ENCODE results near the gene CSDE1. TPM values are rescaled to one million over a fixed set of nuclear protein-coding genes. Genes with fewer than 3 reads are reported as not detected.
A peak's percentile ranks its signal among the peaks of the same experiment; 100 is the strongest.

The CSDE1 gene
- total RNA-seq, 1 experiment from 2014 or later, result 190 TPM

DNA sequence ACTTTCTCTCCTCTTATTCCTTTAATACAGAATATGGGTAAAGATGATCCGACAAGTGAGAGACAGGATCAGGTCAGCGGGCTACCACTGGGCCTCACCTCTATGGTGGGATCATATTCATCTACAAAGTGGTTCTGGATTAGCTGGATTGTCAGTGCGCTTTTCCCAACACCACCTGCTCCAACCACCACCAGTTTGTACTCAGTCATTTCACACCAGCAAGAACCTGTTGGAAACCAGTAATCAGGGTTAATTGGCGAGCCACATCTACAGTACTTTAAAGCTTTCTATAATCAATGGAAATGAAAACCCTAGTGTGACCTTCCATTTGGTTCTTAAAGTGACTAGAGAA lies 41.9 kb downstream of the CSDE1 start:
- in situ Hi-C loops (cut with HindIII; ENCODE audit: low sequenced_read_pairs), result no loop called here
- peak; percentile 10 for DNase-seq (ENCODE audit: low spot score)

DNA sequence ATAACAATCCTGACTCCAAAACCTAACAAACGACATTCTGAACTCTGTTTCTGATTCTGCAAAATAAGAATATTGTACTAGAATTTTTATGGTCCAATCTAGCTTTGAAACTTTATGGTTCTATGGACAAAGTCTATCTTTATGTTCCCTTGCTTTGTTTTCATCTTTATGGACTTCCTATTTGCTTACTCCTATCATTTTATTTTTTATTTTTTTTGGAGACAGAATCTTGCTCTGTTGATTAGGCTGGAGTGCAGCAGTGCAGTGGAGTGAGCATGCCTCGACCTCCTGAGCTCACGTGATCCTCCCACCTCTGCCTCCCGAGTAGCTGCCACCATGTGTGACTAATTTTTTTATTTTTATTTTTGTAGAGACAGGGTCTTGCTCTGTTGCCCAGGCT lies 44.8 kb downstream of the CSDE1 start:
- DNase-seq (ENCODE audit: low spot score), result no peak
- in situ Hi-C loops (cut with HindIII; ENCODE audit: low sequenced_read_pairs), result no loop called here

DNA sequence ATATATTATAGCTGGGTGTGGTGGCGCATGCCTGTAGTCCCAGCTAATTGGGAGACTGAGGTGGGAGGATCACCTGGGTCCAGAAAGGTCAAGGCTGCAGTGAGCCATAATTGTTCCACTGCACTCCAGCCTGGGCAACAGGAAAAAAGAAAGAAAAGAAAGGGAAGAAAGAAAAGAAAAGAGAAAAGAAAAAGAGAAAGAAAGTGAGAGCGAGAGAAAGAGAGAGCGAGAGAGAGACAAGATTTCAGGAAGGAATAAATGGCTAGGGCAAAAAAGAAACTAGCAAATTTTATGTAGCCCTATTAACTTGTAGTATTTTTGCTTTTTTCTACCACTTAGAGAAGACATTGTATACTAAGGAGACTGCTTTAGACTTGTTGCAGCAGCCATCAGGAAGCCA lies 47.4 kb downstream of the CSDE1 start:
- in situ Hi-C loops (cut with HindIII; ENCODE audit: low sequenced_read_pairs), result no loop called here

DNA sequence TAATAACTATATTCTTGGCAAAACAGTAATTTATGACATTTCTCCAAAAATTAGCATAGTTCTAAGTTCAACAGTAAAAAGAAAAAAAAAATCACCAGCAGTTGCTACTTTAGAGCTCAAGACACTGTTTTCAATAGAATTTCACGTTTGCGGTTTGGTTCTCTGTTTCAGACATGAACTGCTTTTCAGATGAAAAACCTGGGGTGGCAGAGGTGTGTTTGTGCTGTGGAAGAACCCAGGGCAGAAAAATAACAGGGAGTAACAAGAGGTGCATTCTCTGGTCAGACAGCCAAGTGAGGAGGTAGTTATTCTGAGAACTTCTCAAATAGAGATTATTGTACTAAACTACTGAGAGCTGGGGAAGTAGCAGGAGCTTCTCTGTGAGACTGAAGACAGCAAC lies 50.2 kb downstream of the CSDE1 start:
- in situ Hi-C loops (cut with HindIII; ENCODE audit: low sequenced_read_pairs), result no loop called here
- no peak for DNase-seq (ENCODE audit: low spot score)

More for the DNA sequence above, 47.4 kb downstream of the CSDE1 start:
- DNase-seq (ENCODE audit: low spot score), result no peak

DNA sequence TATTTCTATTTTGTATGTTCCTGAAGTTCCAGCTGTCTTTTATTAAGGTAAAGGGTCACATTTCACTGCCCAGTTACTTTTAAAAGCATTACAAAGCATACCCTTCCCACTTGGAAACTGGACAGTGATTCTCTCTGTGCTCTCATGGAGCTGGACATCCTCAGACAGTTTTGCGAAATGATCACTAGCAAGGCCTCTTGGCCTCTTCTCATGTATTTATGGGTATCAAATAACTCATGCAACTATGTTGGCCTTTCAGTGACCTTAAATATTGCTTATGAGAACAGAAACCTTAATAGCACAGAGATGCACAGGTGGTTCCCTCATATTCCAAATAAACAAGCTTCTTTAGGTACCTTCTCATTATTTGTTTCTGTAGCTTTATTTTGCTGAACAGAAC lies 54.5 kb downstream of the CSDE1 start:
- no peak for DNase-seq (ENCODE audit: low spot score)
- in situ Hi-C loops (cut with HindIII; ENCODE audit: low sequenced_read_pairs), result no loop called here

DNA sequence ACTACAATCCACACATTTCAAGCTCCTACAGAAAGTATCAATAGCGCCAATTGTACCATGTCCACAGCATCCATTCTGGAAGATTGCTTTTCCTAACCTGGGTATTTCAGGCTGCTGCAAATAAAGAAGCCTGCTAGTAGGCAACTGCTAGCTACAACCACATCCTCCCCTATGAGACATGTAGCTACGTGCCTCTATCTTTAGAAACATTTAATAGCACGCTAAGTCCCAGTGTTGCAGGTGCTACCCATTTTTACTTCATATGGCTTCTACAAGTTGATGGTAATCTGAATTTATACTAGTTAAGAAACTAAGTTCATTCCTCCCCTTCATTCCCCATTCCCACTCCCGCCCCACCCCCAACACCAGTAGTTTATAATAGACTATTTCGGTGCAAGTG lies 55.0 kb downstream of the CSDE1 start:
- DNase-seq (ENCODE audit: low spot score), result no peak
- in situ Hi-C loops (cut with HindIII; ENCODE audit: low sequenced_read_pairs), result no loop called here

DNA sequence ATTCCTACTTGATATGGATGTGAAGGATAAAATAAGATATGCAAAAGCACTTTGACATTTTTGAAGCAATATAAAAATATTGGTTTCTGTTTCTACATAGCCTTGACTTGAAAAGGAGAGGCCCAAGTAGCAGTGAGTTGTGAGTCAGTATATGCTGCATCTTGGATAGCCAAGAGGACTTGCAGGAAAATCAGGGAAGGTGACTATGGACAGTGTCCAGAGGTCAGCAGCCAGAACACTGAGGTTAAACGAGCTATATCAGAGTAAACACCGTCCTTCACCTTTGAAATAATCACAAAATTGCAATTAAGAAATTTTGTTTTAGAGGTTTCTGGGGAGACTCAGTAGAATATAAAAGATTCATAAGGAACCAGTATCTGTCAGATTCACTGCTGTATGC lies 55.9 kb downstream of the CSDE1 start:
- no peak for DNase-seq (ENCODE audit: low spot score)
- in situ Hi-C loops (cut with HindIII; ENCODE audit: low sequenced_read_pairs), result no loop called here

DNA sequence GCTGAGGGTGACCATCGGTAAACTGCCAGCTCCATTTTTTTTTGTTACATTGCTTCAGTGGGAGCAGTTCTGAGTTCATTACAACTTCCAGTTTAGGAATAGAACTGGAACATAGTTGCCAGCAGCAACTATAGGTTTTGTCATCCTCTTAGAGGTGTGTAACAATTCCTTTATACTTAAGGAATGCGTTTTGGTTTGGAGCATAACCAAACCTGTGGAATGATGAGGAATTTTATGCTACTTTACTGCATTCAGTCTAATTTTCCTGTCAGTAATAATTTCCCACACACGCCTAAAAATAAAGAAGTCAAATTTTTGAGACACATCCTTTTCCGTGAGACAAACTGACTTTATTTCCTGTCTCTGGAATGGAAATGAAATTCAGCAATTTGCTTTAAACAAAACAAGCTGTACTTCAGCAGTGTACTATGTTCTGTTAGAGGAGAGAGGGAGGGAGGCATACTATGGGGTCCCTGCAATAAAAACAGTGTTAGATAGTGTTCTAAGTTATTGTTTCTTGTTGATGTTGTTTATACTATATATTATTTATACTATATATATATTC lies 57.7 kb downstream of the CSDE1 start:
- no peak for DNase-seq (ENCODE audit: low spot score)
- in situ Hi-C loops (cut with HindIII; ENCODE audit: low sequenced_read_pairs), result no loop called here

DNA sequence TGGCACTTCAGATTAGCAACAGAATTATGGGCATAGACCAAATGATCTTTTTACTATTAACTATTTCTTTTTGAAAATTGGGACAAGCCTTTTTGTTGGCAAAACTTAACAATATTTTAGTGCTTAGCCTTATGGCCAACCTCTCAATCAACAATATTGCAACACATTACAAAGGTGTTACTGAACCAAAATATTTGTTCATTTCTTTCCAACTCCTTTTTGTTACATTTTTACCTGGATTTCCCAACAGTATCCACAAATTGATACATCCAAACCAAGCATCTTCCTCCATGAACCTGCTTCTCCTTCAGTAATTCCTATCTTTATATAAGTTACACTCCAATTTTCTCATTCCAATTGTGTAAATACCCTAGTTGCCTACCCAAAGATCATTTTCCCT lies 61.0 kb downstream of the CSDE1 start:
- in situ Hi-C loops (cut with HindIII; ENCODE audit: low sequenced_read_pairs), result no loop called here

DNA sequence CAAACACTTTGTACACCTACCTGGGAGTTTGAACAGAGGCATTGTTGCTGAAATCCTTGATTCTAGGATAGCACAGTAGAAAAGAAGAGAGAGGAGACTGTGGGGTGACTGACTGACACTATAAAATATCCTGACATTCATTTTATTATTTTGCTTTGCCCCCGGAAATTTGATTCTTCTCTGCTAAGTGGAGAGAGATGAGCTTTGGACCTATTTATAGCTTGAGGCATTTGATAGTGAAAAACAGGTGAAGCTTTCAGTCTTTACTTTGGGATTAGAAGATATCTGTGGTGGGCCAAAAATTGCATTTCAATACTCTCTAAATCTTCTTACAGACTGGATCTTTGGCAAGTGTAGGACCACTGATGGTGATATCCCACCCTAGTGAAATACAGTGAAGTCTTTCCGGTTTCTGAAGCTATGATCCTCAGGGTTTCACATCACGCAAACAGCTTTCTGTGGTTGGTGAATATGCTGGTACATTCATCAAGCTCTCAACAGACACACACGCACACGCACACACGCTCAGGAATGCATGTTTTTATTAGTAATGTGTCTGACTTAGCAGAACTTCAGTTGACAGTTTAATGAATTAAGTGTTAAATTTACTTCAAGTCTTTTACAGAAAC lies 62.2 kb downstream of the CSDE1 start, which contains the start of gene AMPD1:
TSS of gene AMPD1 (minus strand) at position 117 of the 629 bp plus-strand sequence. CDS start at position 42, 75 bp downstream.
- no peak for DNase-seq (ENCODE audit: low spot score)
- in situ Hi-C loops (cut with HindIII; ENCODE audit: low sequenced_read_pairs), result no loop called here

More for the DNA sequence above, 61.0 kb downstream of the CSDE1 start:
- no peak for DNase-seq (ENCODE audit: low spot score)

DNA sequence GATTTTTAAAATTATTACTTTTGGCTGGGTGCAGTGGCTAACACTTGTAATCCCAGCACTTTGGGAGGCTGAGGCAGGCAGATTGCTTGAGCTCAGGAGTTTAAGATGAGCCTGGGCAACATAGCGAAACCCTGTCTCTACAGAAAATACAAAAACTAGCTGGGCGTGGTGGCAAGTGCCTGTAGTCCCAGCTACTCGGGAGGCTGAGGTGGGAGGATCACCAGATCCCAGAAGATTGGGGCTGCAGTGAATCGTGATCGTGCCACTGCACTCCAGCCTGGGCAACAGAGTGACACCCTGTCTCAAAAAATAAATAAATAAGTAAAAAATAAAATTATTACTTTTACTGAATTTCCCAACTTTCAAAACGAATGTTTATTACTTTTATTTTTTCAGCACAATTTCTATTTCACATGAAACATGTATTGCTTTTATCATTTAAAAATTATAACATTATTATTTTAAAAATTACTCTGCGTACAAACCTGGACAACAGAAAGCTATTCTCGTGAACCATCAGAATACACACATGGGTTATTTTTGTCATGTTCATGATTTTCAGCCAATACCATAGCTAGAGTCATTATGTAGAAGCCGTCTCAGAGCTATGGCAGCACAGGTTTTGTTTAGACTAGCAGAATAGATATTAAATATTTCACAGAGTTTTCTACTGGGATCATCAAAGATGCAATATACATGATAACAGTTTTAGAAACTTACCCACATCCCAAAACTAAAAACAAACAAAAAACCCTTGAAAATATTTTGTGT lies 63.1 kb downstream of the CSDE1 start:
- DNase-seq (ENCODE audit: low spot score), result no peak
- in situ Hi-C loops (cut with HindIII; ENCODE audit: low sequenced_read_pairs), result no loop called here

DNA sequence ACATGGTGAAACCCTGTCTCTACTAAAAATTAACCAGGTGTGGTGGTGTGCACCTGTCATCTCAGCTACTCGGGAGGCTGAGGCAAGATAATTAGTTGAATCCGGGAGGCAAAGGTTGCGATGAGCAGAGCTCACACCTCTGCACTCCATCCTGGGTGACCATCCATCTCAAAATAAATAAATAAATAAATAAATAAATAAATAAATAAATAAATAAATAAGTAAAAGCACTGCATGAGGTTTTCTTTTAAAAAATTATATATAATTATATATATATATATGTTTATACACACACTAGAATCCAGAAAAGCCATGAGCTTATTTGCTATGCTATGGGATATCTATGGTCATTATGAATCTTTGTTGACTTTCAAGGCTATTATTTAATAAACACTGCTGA lies 64.8 kb downstream of the CSDE1 start:
- in situ Hi-C loops (cut with HindIII; ENCODE audit: low sequenced_read_pairs), result no loop called here
- DNase-seq (ENCODE audit: low spot score), result no peak

DNA sequence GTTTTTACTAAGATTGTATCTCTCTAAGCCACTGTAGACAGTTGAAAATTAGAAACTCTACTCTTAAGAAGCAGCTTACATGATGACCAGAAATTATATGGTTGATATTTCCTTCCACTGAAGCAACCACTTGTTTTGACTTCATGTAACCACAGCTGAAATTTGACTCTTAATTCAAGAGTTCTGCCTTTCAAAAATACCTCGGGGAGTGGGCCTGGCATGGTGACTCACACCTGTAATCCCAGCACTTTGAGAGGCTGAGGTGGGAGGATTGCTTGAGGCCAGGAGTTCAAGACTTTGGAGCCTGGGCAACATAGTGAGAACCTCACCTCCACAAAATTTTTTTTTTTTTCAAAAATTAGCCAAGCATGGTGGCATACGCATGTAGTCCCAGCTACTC lies 66.7 kb downstream of the CSDE1 start:
- no peak for DNase-seq (ENCODE audit: low spot score)
- in situ Hi-C loops (cut with HindIII; ENCODE audit: low sequenced_read_pairs), result no loop called here

DNA sequence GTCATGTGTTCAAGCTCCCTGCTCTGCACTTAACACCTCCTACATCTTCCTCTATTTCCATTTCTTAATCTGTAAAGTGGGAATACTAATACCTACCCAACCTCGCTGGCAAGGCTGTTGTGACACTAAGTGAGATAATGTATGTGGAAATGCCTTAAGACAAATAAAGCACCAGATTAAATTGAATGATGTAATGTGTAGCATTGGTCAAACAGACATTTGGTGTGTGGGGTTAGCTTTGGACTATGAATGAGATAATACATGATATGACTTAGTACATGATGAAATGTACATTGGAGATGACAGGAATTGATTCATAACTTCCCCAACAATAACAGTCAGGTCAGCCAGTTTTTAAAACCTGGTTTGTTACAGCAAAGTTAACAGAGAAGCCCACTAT lies 67.6 kb downstream of the CSDE1 start:
- in situ Hi-C loops (cut with HindIII; ENCODE audit: low sequenced_read_pairs), result no loop called here
- DNase-seq (ENCODE audit: low spot score), result no peak

DNA sequence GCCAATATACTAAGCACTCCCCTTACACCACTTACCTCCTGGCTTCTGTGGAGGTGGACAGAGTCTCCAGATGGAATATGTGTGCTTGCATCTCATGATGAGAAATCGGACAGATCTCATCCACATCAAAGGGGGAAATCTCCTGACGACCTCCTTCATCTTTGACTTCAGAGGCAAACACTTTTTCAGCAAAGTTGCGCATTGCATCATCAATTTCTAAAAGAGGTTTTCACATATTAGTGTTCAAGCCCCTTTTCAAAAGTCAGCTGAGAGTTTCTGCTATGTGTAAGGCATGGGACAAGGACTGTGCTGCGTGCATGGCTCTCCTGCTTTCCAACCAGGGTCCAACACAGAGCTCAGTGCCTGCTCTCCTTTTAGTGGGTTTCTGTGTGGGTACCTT lies 69.3 kb downstream of the CSDE1 start:
- in situ Hi-C loops (cut with HindIII; ENCODE audit: low sequenced_read_pairs), result no loop called here
- DNase-seq (ENCODE audit: low spot score), result no peak

DNA sequence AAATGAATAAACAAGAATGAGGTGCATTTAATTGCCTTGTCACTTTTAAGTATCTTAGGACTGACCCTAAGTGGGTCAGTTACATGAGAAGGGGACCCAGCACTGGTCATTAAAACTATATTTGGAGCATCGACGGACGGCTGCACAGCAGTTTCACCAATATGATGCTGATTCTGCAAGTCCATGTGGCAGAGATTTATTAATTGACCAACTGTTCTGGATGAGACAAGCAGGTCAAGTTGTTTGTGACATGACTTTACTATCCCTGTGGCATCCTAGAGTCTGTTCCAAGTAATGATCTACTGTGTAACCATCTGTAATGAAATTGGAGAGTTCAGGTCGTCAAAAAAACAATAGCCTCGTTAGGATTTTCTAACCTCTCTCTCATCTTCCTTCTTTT lies 71.9 kb downstream of the CSDE1 start:
- peak; percentile 5 for DNase-seq (ENCODE audit: low spot score)
- in situ Hi-C loops (cut with HindIII; ENCODE audit: low sequenced_read_pairs), result no loop called here

DNA sequence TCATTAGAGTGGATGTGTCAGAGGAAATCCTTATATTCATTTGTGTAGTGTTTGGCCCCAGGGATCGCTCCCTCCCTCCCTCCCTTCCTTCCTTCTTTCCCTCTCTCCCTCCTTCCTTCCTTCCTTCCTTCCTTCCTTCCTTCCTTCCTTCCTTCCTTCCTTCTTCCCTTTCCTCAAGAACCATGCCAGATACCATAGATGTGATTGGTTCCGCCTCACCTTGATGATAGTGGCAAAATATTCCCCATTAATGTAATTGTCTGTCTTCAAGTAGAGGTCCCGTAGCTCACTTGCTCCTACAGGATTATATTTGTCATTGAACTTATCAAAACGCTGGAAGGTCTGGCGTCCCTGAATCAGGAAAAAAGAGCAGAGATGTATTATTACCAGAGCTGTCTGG lies 80.1 kb downstream of the CSDE1 start:
- in situ Hi-C loops (cut with HindIII; ENCODE audit: low sequenced_read_pairs), result no loop called here
- no peak for DNase-seq (ENCODE audit: low spot score)

DNA sequence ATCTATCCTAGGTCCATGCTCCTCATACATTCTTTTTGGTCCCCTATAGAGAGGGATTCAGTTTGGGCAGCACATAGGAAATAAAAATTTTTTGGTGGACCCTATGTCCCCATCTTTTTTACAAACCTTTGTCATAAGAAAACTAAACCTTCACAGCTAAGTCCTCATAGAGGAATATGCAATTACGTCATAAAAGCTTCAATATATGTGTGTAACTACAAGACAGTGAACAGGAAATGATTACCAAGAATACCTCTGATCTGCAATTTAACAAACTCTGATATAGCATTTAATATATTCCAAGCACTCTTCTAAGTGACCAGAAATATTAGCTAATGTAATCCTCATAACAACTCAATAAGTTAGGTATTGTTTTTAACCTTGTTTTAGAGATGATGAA lies 81.7 kb downstream of the CSDE1 start:
- in situ Hi-C loops (cut with HindIII; ENCODE audit: low sequenced_read_pairs), result no loop called here
- DNase-seq (ENCODE audit: low spot score), result no peak

DNA sequence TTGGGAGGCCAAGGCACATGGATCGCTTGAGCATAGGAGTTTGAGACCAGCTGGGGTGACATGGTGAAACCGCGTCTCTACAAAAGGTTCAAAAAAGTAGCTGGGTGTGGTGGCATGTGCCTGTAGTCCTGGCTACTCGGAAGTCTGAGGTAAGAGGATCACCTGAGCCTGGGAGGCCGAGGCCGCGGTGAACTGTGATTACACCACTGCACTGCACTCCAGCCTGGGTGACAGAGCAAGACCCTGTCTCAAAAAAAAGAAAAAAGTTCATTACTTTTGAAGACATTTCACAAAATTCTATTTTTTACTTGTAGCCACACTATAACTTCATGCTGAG lies 85.9 kb downstream of the CSDE1 start:
- no peak for DNase-seq (ENCODE audit: low spot score)
- in situ Hi-C loops (cut with HindIII; ENCODE audit: low sequenced_read_pairs), result no loop called here

DNA sequence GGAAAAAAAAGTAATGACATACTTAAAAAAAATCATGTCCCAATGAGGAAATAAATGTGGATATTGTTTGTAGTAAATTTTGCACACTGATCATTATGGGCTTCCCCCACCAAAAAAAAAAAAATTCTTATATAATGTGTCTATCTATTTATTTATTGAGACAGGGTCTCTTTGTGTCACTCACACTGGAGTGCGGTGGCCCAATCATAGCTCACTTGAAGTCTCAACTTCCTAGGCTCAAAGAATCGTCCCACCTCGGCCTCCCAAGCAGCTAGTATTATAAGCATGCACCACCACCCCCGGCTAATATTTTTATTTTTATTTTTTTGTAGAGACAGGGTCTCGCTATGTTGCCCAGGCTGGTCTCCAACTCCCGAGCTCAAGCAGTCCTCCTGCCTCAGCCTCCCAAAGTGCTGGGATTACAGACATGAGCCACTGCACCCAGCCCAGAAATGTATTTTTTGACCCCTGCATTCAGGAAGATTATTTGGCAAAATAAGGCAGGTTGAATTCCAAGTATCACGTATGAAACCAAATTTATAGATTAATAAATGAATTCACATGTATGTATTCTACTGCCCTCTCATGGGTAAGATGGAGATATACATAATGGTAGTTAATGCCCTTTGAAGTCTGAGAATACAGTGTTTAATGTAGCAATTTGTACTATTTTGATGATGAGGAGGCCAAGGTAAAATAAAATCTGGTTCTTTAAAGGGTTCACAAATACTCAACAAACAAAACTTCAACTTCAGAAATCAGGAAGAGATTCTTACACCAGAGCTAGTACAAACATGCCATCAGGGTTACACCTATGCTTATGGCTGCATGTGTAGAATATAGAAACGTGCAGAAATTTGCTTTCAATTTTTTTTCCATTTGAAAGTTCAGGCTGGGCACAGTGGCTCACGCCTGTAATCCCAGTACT lies 86.5 kb downstream of the CSDE1 start:
- in situ Hi-C loops (cut with HindIII; ENCODE audit: low sequenced_read_pairs), result no loop called here

More for the DNA sequence above, 86.5 kb downstream of the CSDE1 start:
- no peak for DNase-seq (ENCODE audit: low spot score)
